ENCODE results near the gene BRI3BP. TPM values are rescaled to one million over a fixed set of nuclear protein-coding genes. Genes with fewer than 3 reads are reported as not detected.

BRI3BP gene
- total and polyA plus RNA-seq, 2 experiments from 2014 or later: 6.1 to 14.6 TPM

GRCh38 chr12:125050868-125051267, 57.4 kb downstream of the BRI3BP start:
- TF ChIP-seq EZH2phosphoT487 (IDR thresholded peaks at IDR 0.05; ENCODE audit: low read depth, severe bottlenecking, unreplicated experiment) (no peak), EZH2 (IDR thresholded peaks at IDR 0.05; ENCODE audit: borderline replicate concordance) (no peak), CTCF (IDR thresholded peaks at IDR 0.05; ENCODE audit: poor library complexity) (no peak)
- no peaks in the 10 kb centered on the region for H3K9me3 ChIP-seq (ENCODE audit: low read depth)
- 84% methylated on average over 3 of the region's 3 CpGs for WGBS (ENCODE audit: low lambda C conversion rate, missing lambda C conversion rate)
- no peaks in the 10 kb centered on the region for H3K9me2 ChIP-seq (replicated peaks; ENCODE audit: insufficient read depth)
- H2AFZ ChIP-seq: no peak overlapping the region
- H3K27ac ChIP-seq: no peak overlapping the region
- DNase-seq (ENCODE audit: low spot score): no peak
- no peaks in the 10 kb centered on the region for H3K27me3 ChIP-seq
- H3K4me1 ChIP-seq (ENCODE audit: insufficient read depth): no peaks in the 10 kb centered on the region
- H3K36me3 ChIP-seq (replicated peaks; ENCODE audit: insufficient read depth, low read depth): no peaks in the 10 kb centered on the region
- no peak overlapping the region for H3K4me3 ChIP-seq
- H3K4me2 ChIP-seq: no peak overlapping the region
- H4K20me1 ChIP-seq (ENCODE audit: insufficient read depth, poor library complexity, severe bottlenecking): no peaks in the 10 kb centered on the region
- H3K79me2 ChIP-seq: no peaks in the 10 kb centered on the region

- no peak overlapping the region for H2AFZ ChIP-seq
- DNase-seq (ENCODE audit: low spot score): no peak
Observed at GRCh38 chr12:125053821-125054220, 60.4 kb downstream of the BRI3BP start.

GRCh38 chr12:125055591-125055990, 62.1 kb downstream of the BRI3BP start:
- Histone ChIP-seq H3K9me3 (ENCODE audit: low read depth) (no peaks in the 10 kb centered on the region), H3K4me1 (ENCODE audit: insufficient read depth) (no peaks in the 10 kb centered on the region), H2AFZ (no peak overlapping the region), H3K79me2 (no peaks in the 10 kb centered on the region), H3K4me3 (no peak overlapping the region), H3K9me2 (replicated peaks; ENCODE audit: insufficient read depth) (no peaks in the 10 kb centered on the region), H4K20me1 (ENCODE audit: insufficient read depth, poor library complexity, severe bottlenecking) (no peaks in the 10 kb centered on the region), H3K36me3 (replicated peaks; ENCODE audit: insufficient read depth, low read depth) (no peaks in the 10 kb centered on the region), H3K27ac (no peak overlapping the region), H3K27me3 (no peaks in the 10 kb centered on the region), H3K4me2 (no peak overlapping the region)
- DNase-seq (ENCODE audit: low spot score): no peak
- 95% methylated on average over 9 of the region's 9 CpGs for WGBS (ENCODE audit: low lambda C conversion rate, missing lambda C conversion rate)
- TF ChIP-seq CTCF (IDR thresholded peaks at IDR 0.05; ENCODE audit: poor library complexity) (no peak), EZH2 (IDR thresholded peaks at IDR 0.05; ENCODE audit: borderline replicate concordance) (no peak), EZH2phosphoT487 (IDR thresholded peaks at IDR 0.05; ENCODE audit: low read depth, severe bottlenecking, unreplicated experiment) (no peak)

More at GRCh38 chr12:125053821-125054220, 60.4 kb downstream of the BRI3BP start:
- Histone ChIP-seq H3K4me1 (ENCODE audit: insufficient read depth) (no peaks in the 10 kb centered on the region), H3K9me2 (replicated peaks; ENCODE audit: insufficient read depth) (no peaks in the 10 kb centered on the region), H4K20me1 (ENCODE audit: insufficient read depth, poor library complexity, severe bottlenecking) (no peaks in the 10 kb centered on the region), H3K4me2 (no peak overlapping the region), H3K4me3 (no peak overlapping the region), H3K27me3 (no peaks in the 10 kb centered on the region), H3K27ac (no peak overlapping the region), H3K79me2 (no peaks in the 10 kb centered on the region), H3K9me3 (ENCODE audit: low read depth) (no peaks in the 10 kb centered on the region), H3K36me3 (replicated peaks; ENCODE audit: insufficient read depth, low read depth) (no peaks in the 10 kb centered on the region)
- no peak for TF ChIP-seq CTCF (IDR thresholded peaks at IDR 0.05; ENCODE audit: poor library complexity)
- no peak for TF ChIP-seq EZH2phosphoT487 (IDR thresholded peaks at IDR 0.05; ENCODE audit: low read depth, severe bottlenecking, unreplicated experiment)
- TF ChIP-seq EZH2 (IDR thresholded peaks at IDR 0.05; ENCODE audit: borderline replicate concordance): no peak
- WGBS (ENCODE audit: low lambda C conversion rate, missing lambda C conversion rate): 96% methylated on average over 8 of the region's 8 CpGs

- no peak for TF ChIP-seq CTCF (IDR thresholded peaks at IDR 0.05; ENCODE audit: poor library complexity)
- Histone ChIP-seq H3K36me3 (replicated peaks; ENCODE audit: insufficient read depth, low read depth) (no peaks in the 10 kb centered on the region), H3K27me3 (no peaks in the 10 kb centered on the region), H3K79me2 (no peaks in the 10 kb centered on the region), H3K9me2 (replicated peaks; ENCODE audit: insufficient read depth) (no peaks in the 10 kb centered on the region), H3K27ac (no peak overlapping the region), H4K20me1 (ENCODE audit: insufficient read depth, poor library complexity, severe bottlenecking) (no peaks in the 10 kb centered on the region), H3K4me1 (ENCODE audit: insufficient read depth) (no peaks in the 10 kb centered on the region), H2AFZ (no peak overlapping the region), H3K4me2 (no peak overlapping the region), H3K4me3 (no peak overlapping the region), H3K9me3 (ENCODE audit: low read depth) (no peaks in the 10 kb centered on the region)
- 80% methylated on average over 13 of the region's 14 CpGs for WGBS (ENCODE audit: low lambda C conversion rate, missing lambda C conversion rate)
- no peak for DNase-seq (ENCODE audit: low spot score)
Observed at GRCh38 chr12:125056306-125056705, 62.9 kb downstream of the BRI3BP start.
